G401 (cell line): ENCODE data around the gene INTS12. TPM values are rescaled to one million over a fixed set of nuclear protein-coding genes. Genes with fewer than 3 reads are reported as not detected.
A peak's percentile ranks its signal among the peaks of the same experiment; 100 is the strongest.
"Not testable (repeated sequence)": the region's sequence is repeated elsewhere in the genome, so short reads cannot be mapped to it uniquely, and the experiment has no call there.

Experiments
- DNase-seq: peaks from one replicate; pipeline ENCODE4 v3.0.0-alpha.2; 2015; ENCODE audit warnings: low spot score
- in situ Hi-C: cut with HindIII; loops from 2 replicates; pipeline ENCODE4 v1.10.0; 2016; ENCODE audit warnings: low sequenced_read_pairs, mixed read lengths
- total RNA-seq: library from RNA; depleted of rRNA; stranded (reverse); fragments of >200 nt; shearing (Covaris generic); gene quantifications from 2 replicates; pipeline ENCODE4 v1.2.3, GENCODE V29; 2014; rRNA removed

The INTS12 gene
- 15.3 and 30.1 TPM in 2 replicates for total RNA-seq

GRCh38 chr4:105708181-105709080, at the start of gene INTS12, which contains the start of gene GSTCD:
Gene INTS12 (minus strand): TSS chr4:105708689. CDS start chr4:105700005, 8,684 bp downstream.
Gene GSTCD (plus strand): TSS chr4:105708784. CDS start chr4:105717614, 8,830 bp downstream.
- in situ Hi-C loops: no loop called here
- peak; percentile 95 for DNase-seq

GRCh38 chr4:105755375-105755774, 46.9 kb upstream of the INTS12 start:
- in situ Hi-C loops: no loop called here
- no peak for DNase-seq

- DNase-seq: no peak
- in situ Hi-C loops: no loop called here
Observed at GRCh38 chr4:105753361-105753760, 44.9 kb upstream of the INTS12 start.

- in situ Hi-C loops: no loop called here
Observed at GRCh38 chr4:105751718-105752299, 43.3 kb upstream of the INTS12 start.

GRCh38 chr4:105748222-105748621, 39.7 kb upstream of the INTS12 start:
- DNase-seq: no peak
- in situ Hi-C loops: no loop called here

More at GRCh38 chr4:105751718-105752299, 43.3 kb upstream of the INTS12 start:
- DNase-seq: no peak

GRCh38 chr4:105741548-105741947, 33.1 kb upstream of the INTS12 start:
- in situ Hi-C loops: no loop called here
- DNase-seq: no peak

- DNase-seq, in situ Hi-C loops: not testable (repeated sequence)
Observed at GRCh38 chr4:105735217-105735616, 26.7 kb upstream of the INTS12 start.

- DNase-seq, in situ Hi-C loops: not testable (repeated sequence)
Observed at GRCh38 chr4:105729895-105730294, 21.4 kb upstream of the INTS12 start.

- in situ Hi-C loops: no loop called here
- DNase-seq: no peak
Observed at GRCh38 chr4:105725623-105726022, 17.1 kb upstream of the INTS12 start.

- in situ Hi-C loops: no loop called here
- DNase-seq: no peak
Observed at GRCh38 chr4:105719204-105719603, 10.7 kb upstream of the INTS12 start.

GRCh38 chr4:105715692-105716278, 7.3 kb upstream of the INTS12 start:
- peak; percentile 59 for DNase-seq
- in situ Hi-C loops: no loop called here

- in situ Hi-C loops: no loop called here
Observed at GRCh38 chr4:105714932-105715331, 6.4 kb upstream of the INTS12 start.

GRCh38 chr4:105714071-105714521, 5.6 kb upstream of the INTS12 start:
- DNase-seq: no peak
- in situ Hi-C loops: no loop called here

More at GRCh38 chr4:105714932-105715331, 6.4 kb upstream of the INTS12 start:
- no peak for DNase-seq

- in situ Hi-C loops: no loop called here
Observed at GRCh38 chr4:105712766-105713165, 4.3 kb upstream of the INTS12 start.

GRCh38 chr4:105710678-105711077, 2.2 kb upstream of the INTS12 start:
- no peak for DNase-seq
- in situ Hi-C loops: no loop called here

More at GRCh38 chr4:105712766-105713165, 4.3 kb upstream of the INTS12 start:
- no peak for DNase-seq

- in situ Hi-C loops: no loop called here
- DNase-seq: no peak
Observed at GRCh38 chr4:105710012-105710600, 1.6 kb upstream of the INTS12 start.

GRCh38 chr4:105709081-105709450, 577 bp upstream of the INTS12 start:
- in situ Hi-C loops: no loop called here

GRCh38 chr4:105707782-105708180, 708 bp downstream of the INTS12 start:
- in situ Hi-C loops: no loop called here
- DNase-seq: no peak

More at GRCh38 chr4:105709081-105709450, 577 bp upstream of the INTS12 start:
- peak; percentile 49 for DNase-seq

- in situ Hi-C loops: no loop called here
- no peak for DNase-seq
Observed at GRCh38 chr4:105698607-105699006, 9.9 kb downstream of the INTS12 start.
